ENCODE data around the gene LAMA4.

- TF ChIP-seq CTCF (IDR thresholded peaks at IDR 0.05; ENCODE audit: insufficient read depth, low read length, poor library complexity, severe bottlenecking) (no peak), EZH2phosphoT487 (conservative IDR thresholded peaks at IDR 0.05; ENCODE audit: low read length) (no peak)
These were observed 20.5 kb downstream of the LAMA4 start for GRCh38 chr6:112233847-112234246.
